Aorta (tissue), 5 donors: ENCODE measurements around the gene INSL3. TPM values are rescaled to one million over a fixed set of nuclear protein-coding genes. Genes with fewer than 3 reads are reported as not detected.
"Not testable (repeated sequence)": the region's sequence is repeated elsewhere in the genome, so short reads cannot be mapped to it uniquely, and the experiment has no call there.

Experiments used
- ATAC-seq: fragments of 200-7000 bp; cut with Tn5 transposase; one replicate; pipeline ENCODE4 v1.9.1; 2022; ENCODE audit warnings: moderate library complexity; ENCODE audit not compliant: low FRiP score
- DNase-seq, 2 donors: peaks; one replicate each; pipeline ENCODE4 v3.0.0-alpha.2; 2020
- H3K27ac ChIP-seq, 2 donors: one replicate each; pipeline ENCODE4 v1.5.1; 2013; ENCODE audit warnings: low read length in 2 of 2, mild to moderate bottlenecking in 2 of 2, moderate library complexity in 2 of 2, control low read depth in 1 of 2, inconsistent platforms in 1 of 2, low read depth in 1 of 2
- H3K27me3 ChIP-seq, 2 donors: one replicate each; pipeline ENCODE4 v1.6.1; 2013; ENCODE audit warnings: control low read depth in 1 of 2, low read length in 1 of 2, mild to moderate bottlenecking in 1 of 2, moderate library complexity in 1 of 2; ENCODE audit not compliant: insufficient read depth in 2 of 2, control insufficient read depth in 1 of 2
- H3K36me3 ChIP-seq, 2 donors: one replicate each; pipeline ENCODE4 v1.6.1; 2013; ENCODE audit warnings: control low read depth in 1 of 2, low read length in 1 of 2, mild to moderate bottlenecking in 1 of 2; ENCODE audit not compliant: insufficient read depth in 2 of 2, control insufficient read depth in 1 of 2
- H3K4me1 ChIP-seq, 2 donors: one replicate each; pipeline ENCODE4 v1.6.1; 2013; ENCODE audit warnings: low read length in 2 of 2, control low read depth in 1 of 2, mild to moderate bottlenecking in 1 of 2, moderate library complexity in 1 of 2; ENCODE audit not compliant: insufficient read depth in 2 of 2, control insufficient read depth in 1 of 2
- H3K4me3 ChIP-seq, 2 donors: one replicate each; pipeline ENCODE4 v1.5.1; 2013; ENCODE audit warnings: low read length in 2 of 2, control low read depth in 1 of 2, mild to moderate bottlenecking in 1 of 2
- H3K9me3 ChIP-seq: one replicate; pipeline ENCODE4 v1.6.1; 2013; ENCODE audit warnings: mild to moderate bottlenecking, low read length; ENCODE audit not compliant: control insufficient read depth
- WGBS, 2 donors: extraction: QIAGEN DNeasy Blood & Tissue Kit; methylation state at CpG; one replicate each; pipeline ENCODE4 v1.1.7; 2013; 5-methylcytosine and 5-hydroxymethylcytosine counted together
- intact Hi-C, 2 donors: fragments of 100-400 bp; cut with DNase I; formaldehyde crosslinking; loops; one replicate each; pipeline versions ENCODE4 v1.14.2 to v1.15.0; 2022
- polyA plus RNA-seq, 2 donors: library from polyadenylated mRNA; stranded (reverse); fragments of 200-250 nt; gene quantifications; one replicate each; pipeline ENCODE4 v1.2.3, GENCODE V29; 2013
- total RNA-seq, 2 donors: library from RNA; stranded (reverse); fragmentation: NEBNext Ultra II Directional; extraction: Animal tissue kit (Norgen Biotek cat#: 25700); gene quantifications; one replicate each; pipeline ENCODE4 v1.2.1, GENCODE V29; 2021
- donor health status: healthy with polysubstance abuse.
- donor health status: Bipolar disorder and iron deficiency.
- donor health status: DM: no; HTN: no; CAD: no.
- donor health status: DM: no; HTN: no; CAD: no.
- donor health status: DM: yes; HTN: yes; CAD: no.

The INSL3 gene
- total and polyA plus RNA-seq, 4 donors = not detected

DNA sequence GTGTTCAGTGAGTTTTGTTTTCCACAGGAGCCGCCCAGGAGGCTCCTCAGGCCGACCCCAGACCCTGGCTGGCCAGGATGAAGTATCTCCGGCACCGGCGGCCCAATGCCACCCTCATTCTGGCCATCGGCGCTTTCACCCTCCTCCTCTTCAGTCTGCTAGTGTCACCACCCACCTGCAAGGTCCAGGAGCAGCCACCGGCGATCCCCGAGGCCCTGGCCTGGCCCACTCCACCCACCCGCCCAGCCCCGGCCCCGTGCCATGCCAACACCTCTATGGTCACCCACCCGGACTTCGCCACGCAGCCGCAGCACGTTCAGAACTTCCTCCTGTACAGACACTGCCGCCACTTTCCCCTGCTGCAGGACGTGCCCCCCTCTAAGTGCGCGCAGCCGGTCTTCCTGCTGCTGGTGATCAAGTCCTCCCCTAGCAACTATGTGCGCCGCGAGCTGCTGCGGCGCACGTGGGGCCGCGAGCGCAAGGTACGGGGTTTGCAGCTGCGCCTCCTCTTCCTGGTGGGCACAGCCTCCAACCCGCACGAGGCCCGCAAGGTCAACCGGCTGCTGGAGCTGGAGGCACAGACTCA is 13.5 kb downstream of the INSL3 start:
- no peak for ATAC-seq
- Histone ChIP-seq H3K4me3 (no peak overlapping the region), H3K36me3 (no peaks in the 10 kb centered on the region), H3K27me3 (no peaks in the 10 kb centered on the region), H3K4me1 (no peaks in the 10 kb centered on the region), H3K27ac (no peak overlapping the region), H3K9me3 (no peaks in the 10 kb centered on the region)
- intact Hi-C loops = no loop called here
- 63% methylated on average over 38 of the region's 38 CpGs for WGBS, 2 donors
- no peak for DNase-seq

GRCh38 chr19:17806945-17807344 is 14.4 kb downstream of the INSL3 start:
- H3K4me1 ChIP-seq = no peaks in the 10 kb centered on the region
- DNase-seq (no peak), ATAC-seq (no peak)
- no peaks in the 10 kb centered on the region for H3K27me3 ChIP-seq
- no peaks in the 10 kb centered on the region for H3K9me3 ChIP-seq
- H3K36me3 ChIP-seq = no peaks in the 10 kb centered on the region
- H3K27ac ChIP-seq = no peak overlapping the region
- H3K4me3 ChIP-seq = no peak overlapping the region
- intact Hi-C loops = no loop called here
- 53 to 62% methylated on average over 3 of the region's 3 CpGs for WGBS, 2 donors

- ATAC-seq (no peak), DNase-seq (no peak)
- Histone ChIP-seq H3K4me1 (no peaks in the 10 kb centered on the region), H3K27me3 (no peaks in the 10 kb centered on the region), H3K36me3 (no peaks in the 10 kb centered on the region), H3K9me3 (no peaks in the 10 kb centered on the region), H3K4me3 (no peak overlapping the region), H3K27ac (no peak overlapping the region)
- WGBS, 2 donors = 82 to 83% methylated on average over 4 of the region's 4 CpGs
- intact Hi-C loops = no loop called here
Measured at GRCh38 chr19:17805427-17805826, 15.9 kb downstream of the INSL3 start.

GRCh38 chr19:17803264-17803896 is 17.9 kb downstream of the INSL3 start:
- no peaks in the 10 kb centered on the region for H3K27me3 ChIP-seq
- no peaks in the 10 kb centered on the region for H3K9me3 ChIP-seq
- ATAC-seq (no peak), DNase-seq (peak in 1 of 2 donors; percentile 63)
- no peaks in the 10 kb centered on the region for H3K36me3 ChIP-seq
- intact Hi-C loops = no loop called here
- no peak overlapping the region for H3K27ac ChIP-seq
- no peak overlapping the region for H3K4me3 ChIP-seq
- 71 to 77% methylated on average over 14 of the region's 14 CpGs for WGBS, 2 donors
- H3K4me1 ChIP-seq = no peaks in the 10 kb centered on the region

GRCh38 chr19:17802137-17802858 is 19.0 kb downstream of the INSL3 start:
- H3K9me3 ChIP-seq = no peaks in the 10 kb centered on the region
- DNase-seq = no peak
- H3K36me3 ChIP-seq = no peaks in the 10 kb centered on the region
- 61% methylated on average over 12 of the region's 12 CpGs for WGBS, 2 donors
- H3K27me3 ChIP-seq = no peaks in the 10 kb centered on the region
- no peak overlapping the region for H3K27ac ChIP-seq
- H3K4me1 ChIP-seq = no peaks in the 10 kb centered on the region
- intact Hi-C loops = no loop called here
- no peak for ATAC-seq
- no peak overlapping the region for H3K4me3 ChIP-seq

DNA sequence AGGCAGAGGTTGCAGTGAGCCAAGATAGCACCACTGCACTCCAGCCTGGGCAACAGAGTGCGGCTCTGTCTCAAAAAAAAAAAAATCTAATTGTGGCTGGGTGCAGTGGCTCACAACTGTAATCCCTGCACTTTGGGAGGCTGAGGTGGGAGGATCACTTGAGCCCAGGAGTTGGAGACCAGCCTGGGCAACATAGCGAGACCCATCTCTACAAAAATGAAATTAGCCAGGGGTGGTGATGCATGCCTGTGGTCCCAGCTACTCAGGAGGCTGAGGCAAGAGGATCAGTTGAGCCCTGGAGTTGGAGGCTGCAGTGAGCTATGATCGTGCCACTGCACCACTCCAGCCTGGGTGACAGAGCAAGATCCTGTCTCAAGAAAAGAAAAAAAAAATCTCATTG is 22.7 kb downstream of the INSL3 start:
- H3K4me3 ChIP-seq, intact Hi-C loops, H3K27ac ChIP-seq, H3K36me3 ChIP-seq, H3K27me3 ChIP-seq, H3K4me1 ChIP-seq, H3K9me3 ChIP-seq, ATAC-seq, DNase-seq: not testable (repeated sequence)
- 77 to 82% methylated on average over 3 of the region's 3 CpGs for WGBS, 2 donors

DNA sequence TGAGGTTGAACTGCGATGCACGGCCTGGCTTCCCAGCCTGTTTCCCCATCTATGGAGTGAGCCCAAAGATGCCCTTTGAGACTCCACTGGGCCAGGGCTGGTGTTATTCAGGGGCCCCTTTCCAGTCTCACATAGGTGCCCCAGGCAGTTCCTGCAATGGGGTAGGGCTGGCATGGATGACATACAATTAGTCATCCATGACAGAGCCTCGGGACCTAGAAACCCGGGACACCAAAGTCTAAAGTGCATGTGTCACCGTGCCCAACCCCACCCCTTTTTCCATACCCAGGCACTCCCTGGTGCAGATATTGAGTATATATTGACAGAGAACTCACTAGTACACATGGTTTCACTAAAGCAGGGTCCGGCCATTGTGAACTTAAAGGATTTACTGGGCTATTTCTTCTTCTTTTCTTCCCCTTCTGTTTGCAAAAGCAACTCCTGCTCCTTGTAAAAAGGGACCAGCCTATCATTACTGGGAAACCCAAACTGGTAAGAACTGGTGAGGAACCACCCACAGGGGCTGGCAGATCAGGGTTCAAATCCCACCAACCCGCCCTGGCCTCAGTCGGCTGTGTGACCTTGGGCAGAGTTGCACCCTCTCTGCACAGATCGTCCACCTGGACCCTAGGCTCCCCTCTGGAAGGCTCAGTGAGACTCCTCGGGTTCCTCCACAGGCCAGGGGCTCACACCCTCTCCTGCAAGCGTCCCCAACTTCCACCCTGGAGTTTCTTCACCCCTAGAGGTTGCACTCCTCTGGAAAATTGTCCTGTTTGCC is 23.7 kb downstream of the INSL3 start:
- Histone ChIP-seq H3K27me3 (no peaks in the 10 kb centered on the region), H3K4me3 (no peak overlapping the region), H3K4me1 (no peaks in the 10 kb centered on the region), H3K27ac (no peak overlapping the region), H3K9me3 (no peaks in the 10 kb centered on the region), H3K36me3 (no peaks in the 10 kb centered on the region)
- ATAC-seq (no peak), DNase-seq (no peak)
- intact Hi-C loops = no loop called here
- WGBS, 2 donors = 51 to 52% methylated on average over 11 of the region's 11 CpGs

- intact Hi-C loops = no loop called here
- no peak overlapping the region for H3K27ac ChIP-seq
Measured at GRCh38 chr19:17796838-17797423, 24.4 kb downstream of the INSL3 start.

More at GRCh38 chr19:17796838-17797423, 24.4 kb downstream of the INSL3 start:
- Histone ChIP-seq H3K36me3 (no peaks in the 10 kb centered on the region), H3K4me3 (no peak overlapping the region), H3K9me3 (no peaks in the 10 kb centered on the region), H3K27me3 (no peaks in the 10 kb centered on the region), H3K4me1 (no peaks in the 10 kb centered on the region)
- 61 to 67% methylated on average over 1 of the region's 1 CpG for WGBS, 2 donors
- DNase-seq (no peak), ATAC-seq (no peak)
